Measurements from ENCODE around the gene ARHGAP36.

The ARHGAP36 gene

DNA sequence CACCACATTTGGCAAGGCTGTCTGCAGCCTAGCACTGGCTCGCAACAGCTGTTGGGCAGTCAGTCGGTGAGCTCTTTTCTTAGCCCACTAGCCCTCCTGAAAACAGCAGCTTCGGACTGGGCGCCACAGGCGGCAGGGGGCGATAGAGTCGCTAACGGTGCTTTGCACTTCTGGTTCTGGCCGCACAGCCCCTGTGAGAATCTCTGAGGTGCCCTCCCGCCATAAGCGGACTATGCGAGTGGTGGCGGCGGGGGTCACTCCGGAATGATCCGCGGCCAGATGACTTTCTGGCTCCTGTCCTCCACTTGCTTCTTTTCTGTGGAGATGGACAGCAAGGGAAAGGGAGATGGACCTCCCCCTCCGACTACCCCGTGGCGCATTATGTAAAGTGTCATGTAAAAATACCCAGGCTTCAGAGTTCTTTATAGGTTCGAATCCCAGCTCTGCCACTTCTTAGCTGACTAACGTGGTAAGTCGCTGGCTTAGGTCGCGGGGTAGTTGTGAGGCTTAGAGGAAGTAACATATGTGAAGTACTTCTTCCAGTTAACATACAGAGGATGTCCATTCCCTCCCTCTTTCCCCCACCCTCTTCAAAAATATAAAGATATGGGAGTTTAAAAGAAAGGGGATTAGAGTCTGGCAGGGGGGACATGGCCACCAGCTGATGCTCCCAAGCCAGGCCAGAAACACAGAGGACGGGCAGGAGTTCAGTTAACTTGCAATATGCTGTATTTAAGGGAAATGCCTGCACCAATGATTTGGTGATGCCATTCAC is 11.0 kb downstream of the ARHGAP36 start:
- DNase-seq (ENCODE audit: low read depth, low spot score): peak; percentile 61
- Histone ChIP-seq H3K27me3 (ENCODE audit: control insufficient read depth, insufficient read depth, low read length) (peaks cover 29% of the 10 kb centered on the region), H3K4me3 (ENCODE audit: low read length) (no peak overlapping the region; the same call in 1 of the 2 replicates), H3K9me3 (ENCODE audit: control insufficient read depth, insufficient read depth, low read length) (no peaks in the 10 kb centered on the region), H3K36me3 (ENCODE audit: control insufficient read depth, insufficient read depth, low read length) (no peaks in the 10 kb centered on the region), H3K4me1 (ENCODE audit: control insufficient read depth, insufficient read depth, low read length) (peaks cover 1% of the 10 kb centered on the region; the same call in 1 of the 2 replicates), H3K27ac (ENCODE audit: low read length) (no peak overlapping the region)
- WGBS (ENCODE audit: insufficient coverage, insufficient read length): no CpG with 5 or more reads among the region's 26 CpGs

DNA sequence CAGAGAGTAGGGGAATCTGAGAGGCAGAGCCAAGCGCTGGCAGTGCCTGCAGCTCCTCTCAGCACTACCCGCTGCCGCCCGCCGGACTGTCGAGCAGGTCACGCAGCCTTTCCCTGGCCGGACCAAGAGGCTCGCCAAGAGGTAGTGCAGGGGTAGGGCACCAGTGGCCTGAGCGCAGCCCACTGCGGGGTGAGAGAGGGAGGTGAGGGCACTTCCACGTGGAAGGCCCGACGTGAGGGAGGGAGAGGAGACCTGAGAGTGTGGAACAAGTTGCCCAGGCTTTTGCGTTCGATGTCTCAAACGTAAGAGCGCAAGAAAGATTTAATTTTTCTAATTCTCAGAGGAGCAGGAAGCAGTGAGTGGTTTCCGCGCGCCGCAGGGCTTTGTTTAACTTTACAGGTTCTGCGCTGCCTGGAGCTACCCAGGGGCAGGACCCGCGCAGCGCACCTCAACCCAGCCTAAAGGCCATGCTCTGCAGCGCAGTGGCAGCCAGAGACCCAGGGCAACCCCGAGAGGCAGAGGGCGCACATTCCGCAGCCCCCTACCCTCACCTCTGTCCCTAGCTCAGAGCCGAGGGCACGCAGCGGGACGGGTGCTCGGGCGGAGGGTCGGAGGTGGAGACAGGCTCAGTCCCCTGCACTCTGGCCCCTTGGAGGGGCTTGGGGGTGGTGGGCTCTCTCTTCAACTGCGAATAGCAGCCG is 14.9 kb downstream of the ARHGAP36 start:
- Histone ChIP-seq H3K4me1 (ENCODE audit: control insufficient read depth, insufficient read depth, low read length) (no peaks in the 10 kb centered on the region), H3K9me3 (ENCODE audit: control insufficient read depth, insufficient read depth, low read length) (no peaks in the 10 kb centered on the region), H3K27me3 (ENCODE audit: control insufficient read depth, insufficient read depth, low read length) (peaks cover 40% of the 10 kb centered on the region), H3K27ac (ENCODE audit: low read length) (no peak overlapping the region), H3K4me3 (ENCODE audit: low read length) (peak overlapping the region; percentile 32; the same call in 1 of the 2 replicates), H3K36me3 (ENCODE audit: control insufficient read depth, insufficient read depth, low read length) (no peaks in the 10 kb centered on the region)
- no peak for DNase-seq (ENCODE audit: low read depth, low spot score)
- no CpG with 5 or more reads among the region's 39 CpGs for WGBS (ENCODE audit: insufficient coverage, insufficient read length)

GRCh38 chrX:131073607-131074006 is 15.5 kb downstream of the ARHGAP36 start:
- Histone ChIP-seq H3K4me1 (ENCODE audit: control insufficient read depth, insufficient read depth, low read length) (no peaks in the 10 kb centered on the region), H3K4me3 (ENCODE audit: low read length) (peak overlapping the region; percentile 32; the same call in 1 of the 2 replicates), H3K9me3 (ENCODE audit: control insufficient read depth, insufficient read depth, low read length) (no peaks in the 10 kb centered on the region), H3K36me3 (ENCODE audit: control insufficient read depth, insufficient read depth, low read length) (no peaks in the 10 kb centered on the region), H3K27me3 (ENCODE audit: control insufficient read depth, insufficient read depth, low read length) (peaks cover 40% of the 10 kb centered on the region), H3K27ac (ENCODE audit: low read length) (no peak overlapping the region)
- no CpG with 5 or more reads among the region's 4 CpGs for WGBS (ENCODE audit: insufficient coverage, insufficient read length)
- DNase-seq (ENCODE audit: low read depth, low spot score): no peak

GRCh38 chrX:131081772-131082740 is 23.9 kb downstream of the ARHGAP36 start:
- Histone ChIP-seq H3K27ac (ENCODE audit: low read length) (no peak overlapping the region), H3K27me3 (ENCODE audit: control insufficient read depth, insufficient read depth, low read length) (peaks cover 37% of the 10 kb centered on the region), H3K36me3 (ENCODE audit: control insufficient read depth, insufficient read depth, low read length) (no peaks in the 10 kb centered on the region), H3K9me3 (ENCODE audit: control insufficient read depth, insufficient read depth, low read length) (no peaks in the 10 kb centered on the region), H3K4me1 (ENCODE audit: control insufficient read depth, insufficient read depth, low read length) (no peaks in the 10 kb centered on the region), H3K4me3 (ENCODE audit: low read length) (peak overlapping the region; percentile 44; the same call in 1 of the 2 replicates)
- WGBS (ENCODE audit: insufficient coverage, insufficient read length): no CpG with 5 or more reads among the region's 75 CpGs
- DNase-seq (ENCODE audit: low read depth, low spot score): no peak

DNA sequence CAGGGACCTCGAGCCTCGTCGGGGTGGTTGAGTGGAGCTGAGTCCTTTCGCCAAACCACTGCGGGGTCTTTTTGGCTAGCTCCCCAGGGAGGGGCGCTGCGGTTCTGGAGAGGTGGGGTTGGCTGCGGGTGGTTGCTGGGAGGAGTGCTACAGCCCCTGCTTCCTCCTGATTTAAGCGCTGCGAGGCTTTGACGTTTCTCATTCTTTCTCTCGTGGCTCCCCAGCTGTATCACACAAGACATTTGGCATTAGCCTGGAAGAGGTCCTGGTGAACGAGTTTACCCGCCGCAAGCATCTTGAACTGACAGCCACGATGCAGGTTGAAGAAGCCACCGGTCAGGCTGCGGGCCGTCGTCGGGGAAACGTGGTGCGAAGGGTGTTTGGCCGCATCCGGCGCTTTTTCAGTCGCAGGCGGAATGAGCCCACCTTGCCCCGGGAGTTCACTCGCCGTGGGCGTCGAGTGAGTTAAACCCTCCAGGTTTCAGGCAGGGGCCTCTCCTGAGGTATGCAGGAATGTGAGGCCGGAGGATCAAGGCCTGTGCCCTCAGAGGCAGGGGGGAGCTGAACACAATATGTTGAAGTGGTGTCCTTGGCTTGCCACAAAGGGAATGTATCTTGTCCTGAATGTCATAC is 25.5 kb downstream of the ARHGAP36 start:
- H3K4me1 ChIP-seq (ENCODE audit: control insufficient read depth, insufficient read depth, low read length): no peaks in the 10 kb centered on the region
- no peak overlapping the region for H3K27ac ChIP-seq (ENCODE audit: low read length)
- peak overlapping the region; percentile 5; the same call in 1 of the 2 replicates for H3K4me3 ChIP-seq (ENCODE audit: low read length)
- no peak for DNase-seq (ENCODE audit: low read depth, low spot score)
- no peaks in the 10 kb centered on the region for H3K9me3 ChIP-seq (ENCODE audit: control insufficient read depth, insufficient read depth, low read length)
- peaks cover 37% of the 10 kb centered on the region for H3K27me3 ChIP-seq (ENCODE audit: control insufficient read depth, insufficient read depth, low read length)
- no peaks in the 10 kb centered on the region for H3K36me3 ChIP-seq (ENCODE audit: control insufficient read depth, insufficient read depth, low read length)
- WGBS (ENCODE audit: insufficient coverage, insufficient read length): no CpG with 5 or more reads among the region's 34 CpGs

DNA sequence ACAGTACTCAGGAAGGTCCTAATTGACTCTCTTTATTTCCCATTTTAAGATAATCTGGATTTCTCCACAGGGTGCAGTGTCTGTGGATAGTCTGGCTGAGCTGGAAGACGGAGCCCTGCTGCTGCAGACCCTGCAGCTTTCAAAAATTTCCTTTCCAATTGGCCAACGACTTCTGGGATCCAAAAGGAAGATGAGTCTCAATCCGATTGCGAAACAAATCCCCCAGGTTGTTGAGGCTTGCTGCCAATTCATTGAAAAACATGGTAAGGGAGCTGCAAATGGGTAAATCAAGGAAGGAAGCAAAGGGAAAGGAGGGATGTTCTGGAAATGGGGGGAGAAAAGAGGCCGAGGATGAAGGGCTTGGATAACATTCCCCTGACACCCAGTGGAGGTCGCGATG is 26.0 kb downstream of the ARHGAP36 start:
- H3K27me3 ChIP-seq (ENCODE audit: control insufficient read depth, insufficient read depth, low read length): peaks cover 37% of the 10 kb centered on the region
- WGBS (ENCODE audit: insufficient coverage, insufficient read length): no CpG with 5 or more reads among the region's 7 CpGs
- H3K4me3 ChIP-seq (ENCODE audit: low read length): no peak overlapping the region
- no peaks in the 10 kb centered on the region for H3K4me1 ChIP-seq (ENCODE audit: control insufficient read depth, insufficient read depth, low read length)
- H3K9me3 ChIP-seq (ENCODE audit: control insufficient read depth, insufficient read depth, low read length): no peaks in the 10 kb centered on the region
- H3K27ac ChIP-seq (ENCODE audit: low read length): no peak overlapping the region
- DNase-seq (ENCODE audit: low read depth, low spot score): no peak
- no peaks in the 10 kb centered on the region for H3K36me3 ChIP-seq (ENCODE audit: control insufficient read depth, insufficient read depth, low read length)

DNA sequence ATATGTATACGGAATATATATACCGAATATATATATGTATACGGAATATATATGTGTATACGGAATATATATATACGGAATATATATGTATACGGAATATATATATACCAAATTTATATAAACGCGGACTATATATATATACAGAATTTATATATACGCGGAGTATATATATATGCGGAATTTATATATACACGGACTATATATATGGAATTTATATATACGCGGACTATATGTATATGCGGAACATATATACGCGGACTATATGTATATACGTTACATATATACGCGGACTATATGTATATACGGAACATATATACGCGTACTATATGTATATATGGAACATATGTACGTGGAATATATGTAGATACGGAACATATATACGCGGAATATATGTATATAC is 78.6 kb downstream of the ARHGAP36 start:
- DNase-seq (ENCODE audit: low read depth, low spot score): no peak
- no peaks in the 10 kb centered on the region for H3K36me3 ChIP-seq (ENCODE audit: control insufficient read depth, insufficient read depth, low read length)
- H3K4me1 ChIP-seq (ENCODE audit: control insufficient read depth, insufficient read depth, low read length): no peaks in the 10 kb centered on the region
- H3K4me3 ChIP-seq (ENCODE audit: low read length): no peak overlapping the region
- no peaks in the 10 kb centered on the region for H3K9me3 ChIP-seq (ENCODE audit: control insufficient read depth, insufficient read depth, low read length)
- no peaks in the 10 kb centered on the region for H3K27me3 ChIP-seq (ENCODE audit: control insufficient read depth, insufficient read depth, low read length)
- 100% methylated on average over 18 of the region's 27 CpGs for WGBS (ENCODE audit: insufficient coverage, insufficient read length)
- no peak overlapping the region for H3K27ac ChIP-seq (ENCODE audit: low read length)

GRCh38 chrX:131139072-131139471 is 80.9 kb downstream of the ARHGAP36 start:
- H3K27ac ChIP-seq (ENCODE audit: low read length): no peak overlapping the region
- WGBS (ENCODE audit: insufficient coverage, insufficient read length): no CpG with 5 or more reads among the region's 2 CpGs

More at GRCh38 chrX:131139072-131139471, 80.9 kb downstream of the ARHGAP36 start:
- H3K4me1 ChIP-seq (ENCODE audit: control insufficient read depth, insufficient read depth, low read length): no peaks in the 10 kb centered on the region
- H3K27me3 ChIP-seq (ENCODE audit: control insufficient read depth, insufficient read depth, low read length): no peaks in the 10 kb centered on the region
- H3K9me3 ChIP-seq (ENCODE audit: control insufficient read depth, insufficient read depth, low read length): no peaks in the 10 kb centered on the region
- H3K36me3 ChIP-seq (ENCODE audit: control insufficient read depth, insufficient read depth, low read length): no peaks in the 10 kb centered on the region
- DNase-seq (ENCODE audit: low read depth, low spot score): no peak
- no peak overlapping the region for H3K4me3 ChIP-seq (ENCODE audit: low read length)
